ENCODE data around the gene ADGRG1.

ADGRG1 gene

DNA sequence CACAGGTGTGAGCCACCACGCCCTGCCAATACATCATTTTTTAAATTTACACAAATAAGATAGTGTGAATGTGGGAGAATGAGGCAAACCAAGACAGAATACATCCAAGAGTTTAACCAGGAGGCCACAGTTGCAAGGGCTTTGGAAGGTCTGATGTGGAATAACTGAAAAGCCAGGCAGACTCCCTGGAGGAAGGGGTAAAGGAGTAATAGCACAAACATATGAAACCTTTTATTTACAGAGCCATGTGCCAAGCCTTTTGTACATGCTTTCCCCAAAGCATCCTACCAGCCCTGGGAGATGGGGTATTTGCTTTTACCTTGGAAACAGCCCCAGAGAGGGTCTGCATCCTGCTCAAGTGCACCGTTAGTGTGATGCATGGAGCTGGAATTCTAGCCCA is 44.4 kb downstream of the ADGRG1 start:
- no peaks in the 10 kb centered on the region for H3K36me3 ChIP-seq (ENCODE audit: control insufficient read depth in 2 of 2, insufficient read depth in 1 of 2, low read length in 2 of 2)
- no peaks in the 10 kb centered on the region for H3K4me1 ChIP-seq (ENCODE audit: control insufficient read depth, insufficient read depth, low read length)
- H3K27ac ChIP-seq (ENCODE audit: extremely low read depth, low read depth, low read length): no peak overlapping the region
- no peak overlapping the region for H3K4me3 ChIP-seq (ENCODE audit: low read depth, low read length)
- no peak for TF ChIP-seq ZNF514 (tag by site-specific recombination; IDR thresholded peaks at IDR 0.05)
- TF ChIP-seq ZNF561 (tag by site-specific recombination; IDR thresholded peaks at IDR 0.05; ENCODE audit: borderline replicate concordance): no peak
- TF ChIP-seq ZNF248 (tag by site-specific recombination; IDR thresholded peaks at IDR 0.05): no peak
- no peak for TF ChIP-seq ZNF623 (tag by site-specific recombination; IDR thresholded peaks at IDR 0.05)
- no peak for TF ChIP-seq TCF7L2 (IDR thresholded peaks at IDR 0.05; ENCODE audit: borderline replicate concordance, low read depth, low read length)
- TF ChIP-seq ZNF596 (tag by site-specific recombination; IDR thresholded peaks at IDR 0.05): no peak
- TF ChIP-seq ZNF549 (tag by site-specific recombination; IDR thresholded peaks at IDR 0.05): no peak
- TF ChIP-seq ZBTB48 (tag by site-specific recombination; IDR thresholded peaks at IDR 0.05): no peak
- TF ChIP-seq ZNF214 (tag by site-specific recombination; IDR thresholded peaks at IDR 0.05; ENCODE audit: borderline replicate concordance): no peak
- no peak for TF ChIP-seq SETDB1 (IDR thresholded peaks at IDR 0.05; ENCODE audit: insufficient read length, low read length)
- TF ChIP-seq, protein P1, sequence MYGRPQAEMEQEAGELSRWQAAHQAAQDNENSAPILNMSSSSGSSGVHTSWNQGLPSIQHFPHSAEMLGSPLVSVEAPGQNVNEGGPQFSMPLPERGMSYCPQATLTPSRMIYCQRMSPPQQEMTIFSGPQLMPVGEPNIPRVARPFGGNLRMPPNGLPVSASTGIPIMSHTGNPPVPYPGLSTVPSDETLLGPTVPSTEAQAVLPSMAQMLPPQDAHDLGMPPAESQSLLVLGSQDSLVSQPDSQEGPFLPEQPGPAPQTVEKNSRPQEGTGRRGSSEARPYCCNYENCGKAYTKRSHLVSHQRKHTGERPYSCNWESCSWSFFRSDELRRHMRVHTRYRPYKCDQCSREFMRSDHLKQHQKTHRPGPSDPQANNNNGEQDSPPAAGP (tag by site-specific recombination; IDR thresholded peaks at IDR 0.05): no peak
- TF ChIP-seq, protein P2, sequence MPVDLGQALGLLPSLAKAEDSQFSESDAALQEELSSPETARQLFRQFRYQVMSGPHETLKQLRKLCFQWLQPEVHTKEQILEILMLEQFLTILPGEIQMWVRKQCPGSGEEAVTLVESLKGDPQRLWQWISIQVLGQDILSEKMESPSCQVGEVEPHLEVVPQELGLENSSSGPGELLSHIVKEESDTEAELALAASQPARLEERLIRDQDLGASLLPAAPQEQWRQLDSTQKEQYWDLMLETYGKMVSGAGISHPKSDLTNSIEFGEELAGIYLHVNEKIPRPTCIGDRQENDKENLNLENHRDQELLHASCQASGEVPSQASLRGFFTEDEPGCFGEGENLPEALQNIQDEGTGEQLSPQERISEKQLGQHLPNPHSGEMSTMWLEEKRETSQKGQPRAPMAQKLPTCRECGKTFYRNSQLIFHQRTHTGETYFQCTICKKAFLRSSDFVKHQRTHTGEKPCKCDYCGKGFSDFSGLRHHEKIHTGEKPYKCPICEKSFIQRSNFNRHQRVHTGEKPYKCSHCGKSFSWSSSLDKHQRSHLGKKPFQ (tag by site-specific recombination; IDR thresholded peaks at IDR 0.05): no peak
- no peak for TF ChIP-seq ZNF530 (tag by site-specific recombination; IDR thresholded peaks at IDR 0.05; ENCODE audit: low read depth)
- TF ChIP-seq, protein P3, sequence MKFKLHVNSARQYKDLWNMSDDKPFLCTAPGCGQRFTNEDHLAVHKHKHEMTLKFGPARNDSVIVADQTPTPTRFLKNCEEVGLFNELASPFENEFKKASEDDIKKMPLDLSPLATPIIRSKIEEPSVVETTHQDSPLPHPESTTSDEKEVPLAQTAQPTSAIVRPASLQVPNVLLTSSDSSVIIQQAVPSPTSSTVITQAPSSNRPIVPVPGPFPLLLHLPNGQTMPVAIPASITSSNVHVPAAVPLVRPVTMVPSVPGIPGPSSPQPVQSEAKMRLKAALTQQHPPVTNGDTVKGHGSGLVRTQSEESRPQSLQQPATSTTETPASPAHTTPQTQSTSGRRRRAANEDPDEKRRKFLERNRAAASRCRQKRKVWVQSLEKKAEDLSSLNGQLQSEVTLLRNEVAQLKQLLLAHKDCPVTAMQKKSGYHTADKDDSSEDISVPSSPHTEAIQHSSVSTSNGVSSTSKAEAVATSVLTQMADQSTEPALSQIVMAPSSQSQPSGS (tag by site-specific recombination; IDR thresholded peaks at IDR 0.05; ENCODE audit: low read depth): no peak
- no peak for TF ChIP-seq ZNF501 (tag by site-specific recombination; IDR thresholded peaks at IDR 0.05)
- TF ChIP-seq, protein P4, sequence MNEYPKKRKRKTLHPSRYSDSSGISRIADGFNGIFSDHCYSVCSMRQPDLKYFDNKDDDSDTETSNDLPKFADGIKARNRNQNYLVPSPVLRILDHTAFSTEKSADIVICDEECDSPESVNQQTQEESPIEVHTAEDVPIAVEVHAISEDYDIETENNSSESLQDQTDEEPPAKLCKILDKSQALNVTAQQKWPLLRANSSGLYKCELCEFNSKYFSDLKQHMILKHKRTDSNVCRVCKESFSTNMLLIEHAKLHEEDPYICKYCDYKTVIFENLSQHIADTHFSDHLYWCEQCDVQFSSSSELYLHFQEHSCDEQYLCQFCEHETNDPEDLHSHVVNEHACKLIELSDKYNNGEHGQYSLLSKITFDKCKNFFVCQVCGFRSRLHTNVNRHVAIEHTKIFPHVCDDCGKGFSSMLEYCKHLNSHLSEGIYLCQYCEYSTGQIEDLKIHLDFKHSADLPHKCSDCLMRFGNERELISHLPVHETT (tag by site-specific recombination; IDR thresholded peaks at IDR 0.05): no peak
- no peak for TF ChIP-seq HOXA7 (CRISPR knock-in tag; IDR thresholded peaks at IDR 0.05; ENCODE audit: borderline replicate concordance)
- TF ChIP-seq KLF9 (tag by site-specific recombination; IDR thresholded peaks at IDR 0.05; ENCODE audit: low read depth): no peak
- TF ChIP-seq ZNF138 (tag by site-specific recombination; IDR thresholded peaks at IDR 0.05; ENCODE audit: borderline replicate concordance): no peak
- CTCF ChIA-PET: interaction anchor here (1.0 to 1.8 kb wide), 3 partner anchors 16 to 50 kb away, joined by 4 read pairs; no protein-coding TSS in a partner anchor
- POLR2A ChIA-PET: no interaction called here
- H3K9me3 ChIP-seq (ENCODE audit: control insufficient read depth, insufficient read depth, low read depth, low read length): no peaks in the 10 kb centered on the region

DNA sequence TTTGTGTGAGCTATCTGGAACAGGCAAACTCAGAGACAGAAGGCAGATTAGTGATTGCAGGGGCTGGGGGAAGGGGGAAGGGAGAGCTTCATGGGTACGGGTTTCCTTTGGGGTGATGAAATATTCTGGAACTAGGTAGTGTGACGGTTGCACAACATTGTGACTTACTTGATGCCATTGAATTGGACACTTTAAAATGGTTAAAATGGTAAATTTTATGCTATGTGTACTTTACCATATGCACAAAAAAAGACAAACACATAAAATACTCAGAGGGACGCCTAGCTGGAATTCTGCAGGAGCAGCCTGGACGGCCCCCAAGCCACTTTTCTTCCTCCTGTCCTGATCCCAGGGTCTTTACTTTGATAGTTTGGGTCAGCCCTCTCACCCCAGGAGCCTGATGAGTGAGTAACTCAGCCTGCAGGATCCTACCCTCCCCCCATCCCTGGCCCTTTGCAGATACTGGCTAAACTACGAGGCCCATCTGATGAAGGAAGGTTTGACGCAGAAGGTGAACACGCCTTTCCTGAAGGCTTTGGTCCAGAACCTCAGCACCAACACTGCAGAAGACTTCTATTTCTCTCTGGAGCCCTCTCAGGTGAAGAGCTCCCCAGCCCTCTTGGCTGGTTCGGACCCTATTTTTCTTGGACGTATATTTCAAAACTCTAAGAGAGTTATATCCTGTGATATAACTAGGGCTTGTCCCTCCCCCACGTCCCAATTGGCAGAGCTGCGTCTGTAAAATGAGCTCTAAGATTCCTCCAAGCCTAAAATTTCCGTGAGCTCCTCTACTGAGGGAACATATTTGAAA is 47.5 kb downstream of the ADGRG1 start:
- ChIA-PET POLR2A (interaction anchor here (0.5 kb wide), 1 partner anchor 452 kb away, joined by 3 read pairs; no protein-coding TSS in a partner anchor), CTCF (interaction anchor here (0.6 to 1.2 kb wide), 3 partner anchors 9 to 214 kb away, joined by 3 to 4 read pairs (median 3); no protein-coding TSS in a partner anchor)
- no peak overlapping the region for H3K27ac ChIP-seq (ENCODE audit: extremely low read depth, low read depth, low read length)
- H3K36me3 ChIP-seq (ENCODE audit: control insufficient read depth in 2 of 2, insufficient read depth in 1 of 2, low read length in 2 of 2): no peaks in the 10 kb centered on the region
- H3K4me3 ChIP-seq (ENCODE audit: low read depth, low read length): no peak overlapping the region
- H3K9me3 ChIP-seq (ENCODE audit: control insufficient read depth, insufficient read depth, low read depth, low read length): no peaks in the 10 kb centered on the region
- no peaks in the 10 kb centered on the region for H3K4me1 ChIP-seq (ENCODE audit: control insufficient read depth, insufficient read depth, low read length)
- TF ChIP-seq, protein P5, sequence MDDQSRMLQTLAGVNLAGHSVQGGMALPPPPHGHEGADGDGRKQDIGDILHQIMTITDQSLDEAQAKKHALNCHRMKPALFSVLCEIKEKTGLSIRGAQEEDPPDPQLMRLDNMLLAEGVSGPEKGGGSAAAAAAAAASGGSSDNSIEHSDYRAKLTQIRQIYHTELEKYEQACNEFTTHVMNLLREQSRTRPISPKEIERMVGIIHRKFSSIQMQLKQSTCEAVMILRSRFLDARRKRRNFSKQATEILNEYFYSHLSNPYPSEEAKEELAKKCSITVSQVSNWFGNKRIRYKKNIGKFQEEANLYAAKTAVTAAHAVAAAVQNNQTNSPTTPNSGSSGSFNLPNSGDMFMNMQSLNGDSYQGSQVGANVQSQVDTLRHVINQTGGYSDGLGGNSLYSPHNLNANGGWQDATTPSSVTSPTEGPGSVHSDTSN (CRISPR knock-in tag; IDR thresholded peaks at IDR 0.05): no peak
- TF ChIP-seq ZBTB1 (tag by site-specific recombination; IDR thresholded peaks at IDR 0.05): no peak
- no peak for TF ChIP-seq ZNF394 (tag by site-specific recombination; IDR thresholded peaks at IDR 0.05; ENCODE audit: borderline replicate concordance)
- no peak for TF ChIP-seq KLF7 (tag by site-specific recombination; IDR thresholded peaks at IDR 0.05; ENCODE audit: borderline replicate concordance)
- peak; percentile 90 for TF ChIP-seq ZNF335 (tag by site-specific recombination; conservative IDR thresholded peaks at IDR 0.05)
- no peak for TF ChIP-seq ZNF202 (tag by site-specific recombination; IDR thresholded peaks at IDR 0.05; ENCODE audit: borderline replicate concordance)
- TF ChIP-seq ZNF777 (tag by site-specific recombination; IDR thresholded peaks at IDR 0.05; ENCODE audit: borderline replicate concordance): no peak
- peak; percentile 44 for TF ChIP-seq ZIC2 (tag by site-specific recombination; IDR thresholded peaks at IDR 0.05)
